Measurements from ENCODE around the gene ELP4.

Gene ELP4

GRCh38 chr11:31772412-31772811, 262.8 kb downstream of the ELP4 start:
- 93% methylated on average over 2 of the region's 2 CpGs for WGBS
- Histone ChIP-seq H3K27me3 (ENCODE audit: insufficient read depth, low read length) (no peaks in the 10 kb centered on the region), H3K36me3 (ENCODE audit: insufficient read depth, low read length) (no peaks in the 10 kb centered on the region), H3K4me3 (ENCODE audit: low read length) (no peak overlapping the region), H3K9ac (ENCODE audit: low read depth, low read length) (no peak overlapping the region), H3K27ac (ENCODE audit: low read depth, low read length) (no peak overlapping the region), H3K4me1 (ENCODE audit: insufficient read depth, low read length) (peaks cover 15% of the 10 kb centered on the region; the same call in 1 of the 2 replicates), H3K9me3 (ENCODE audit: insufficient read depth, low read depth, low read length) (peaks cover 3% of the 10 kb centered on the region; the same call in 1 of the 2 replicates)

- Histone ChIP-seq H3K4me1 (ENCODE audit: insufficient read depth, low read length) (no peaks in the 10 kb centered on the region), H3K4me3 (ENCODE audit: low read length) (no peak overlapping the region), H3K27ac (ENCODE audit: low read depth, low read length) (no peak overlapping the region), H3K36me3 (ENCODE audit: insufficient read depth, low read length) (no peaks in the 10 kb centered on the region), H3K9me3 (ENCODE audit: insufficient read depth, low read depth, low read length) (peaks cover 3% of the 10 kb centered on the region; the same call in 1 of the 2 replicates), H3K27me3 (ENCODE audit: insufficient read depth, low read length) (no peaks in the 10 kb centered on the region), H3K9ac (ENCODE audit: low read depth, low read length) (no peak overlapping the region)
- WGBS, result 93% methylated on average over 6 of the region's 6 CpGs
Measured at GRCh38 chr11:31779374-31779791, 269.8 kb downstream of the ELP4 start.

- no peak overlapping the region for H3K27ac ChIP-seq (ENCODE audit: low read depth, low read length)
- no peaks in the 10 kb centered on the region for H3K4me1 ChIP-seq (ENCODE audit: insufficient read depth, low read length)
- no peak overlapping the region for H3K9ac ChIP-seq (ENCODE audit: low read depth, low read length)
- H3K36me3 ChIP-seq (ENCODE audit: insufficient read depth, low read length), result no peaks in the 10 kb centered on the region
- H3K27me3 ChIP-seq (ENCODE audit: insufficient read depth, low read length), result no peaks in the 10 kb centered on the region
- H3K9me3 ChIP-seq (ENCODE audit: insufficient read depth, low read depth, low read length), result peaks cover 3% of the 10 kb centered on the region; the same call in 1 of the 2 replicates
- H3K4me3 ChIP-seq (ENCODE audit: low read length), result no peak overlapping the region
- WGBS, result 92% methylated on average over 4 of the region's 4 CpGs
Measured at GRCh38 chr11:31780078-31780477, 270.5 kb downstream of the ELP4 start.

GRCh38 chr11:31780480-31780971, 271.0 kb downstream of the ELP4 start:
- 87% methylated on average over 5 of the region's 5 CpGs for WGBS
- Histone ChIP-seq H3K4me3 (ENCODE audit: low read length) (no peak overlapping the region), H3K36me3 (ENCODE audit: insufficient read depth, low read length) (no peaks in the 10 kb centered on the region), H3K27me3 (ENCODE audit: insufficient read depth, low read length) (no peaks in the 10 kb centered on the region), H3K9ac (ENCODE audit: low read depth, low read length) (no peak overlapping the region), H3K27ac (ENCODE audit: low read depth, low read length) (no peak overlapping the region), H3K9me3 (ENCODE audit: insufficient read depth, low read depth, low read length) (peaks cover 3% of the 10 kb centered on the region; the same call in 1 of the 2 replicates), H3K4me1 (ENCODE audit: insufficient read depth, low read length) (no peaks in the 10 kb centered on the region)

- H3K27me3 ChIP-seq (ENCODE audit: insufficient read depth, low read length), result no peaks in the 10 kb centered on the region
- H3K9me3 ChIP-seq (ENCODE audit: insufficient read depth, low read depth, low read length), result peaks cover 1% of the 10 kb centered on the region; the same call in 1 of the 2 replicates
- H3K4me3 ChIP-seq (ENCODE audit: low read length), result no peak overlapping the region
- no peak overlapping the region for H3K9ac ChIP-seq (ENCODE audit: low read depth, low read length)
- no peak overlapping the region for H3K27ac ChIP-seq (ENCODE audit: low read depth, low read length)
- no peaks in the 10 kb centered on the region for H3K36me3 ChIP-seq (ENCODE audit: insufficient read depth, low read length)
- no peaks in the 10 kb centered on the region for H3K4me1 ChIP-seq (ENCODE audit: insufficient read depth, low read length)
- 93% methylated on average over 2 of the region's 2 CpGs for WGBS
Measured at GRCh38 chr11:31782257-31782656, 272.7 kb downstream of the ELP4 start.

- WGBS, result 86% methylated on average over 6 of the region's 6 CpGs
- no peak overlapping the region for H3K4me3 ChIP-seq (ENCODE audit: low read length)
- no peak overlapping the region for H3K9ac ChIP-seq (ENCODE audit: low read depth, low read length)
- H3K9me3 ChIP-seq (ENCODE audit: insufficient read depth, low read depth, low read length), result no peaks in the 10 kb centered on the region
- no peaks in the 10 kb centered on the region for H3K27me3 ChIP-seq (ENCODE audit: insufficient read depth, low read length)
- H3K27ac ChIP-seq (ENCODE audit: low read depth, low read length), result no peak overlapping the region
- H3K36me3 ChIP-seq (ENCODE audit: insufficient read depth, low read length), result no peaks in the 10 kb centered on the region
- H3K4me1 ChIP-seq (ENCODE audit: insufficient read depth, low read length), result peaks cover 5% of the 10 kb centered on the region; the same call in 1 of the 2 replicates
Measured at GRCh38 chr11:31783252-31783651, 273.7 kb downstream of the ELP4 start.

GRCh38 chr11:31784611-31785010, 275.0 kb downstream of the ELP4 start:
- no peak overlapping the region for H3K9ac ChIP-seq (ENCODE audit: low read depth, low read length)
- no peaks in the 10 kb centered on the region for H3K9me3 ChIP-seq (ENCODE audit: insufficient read depth, low read depth, low read length)
- WGBS, result no CpG with 5 or more reads among the region's 2 CpGs
- H3K27me3 ChIP-seq (ENCODE audit: insufficient read depth, low read length), result no peaks in the 10 kb centered on the region
- peaks cover 8% of the 10 kb centered on the region; the same call in 1 of the 2 replicates for H3K4me1 ChIP-seq (ENCODE audit: insufficient read depth, low read length)
- H3K4me3 ChIP-seq (ENCODE audit: low read length), result no peak overlapping the region
- no peak overlapping the region for H3K27ac ChIP-seq (ENCODE audit: low read depth, low read length)
- H3K36me3 ChIP-seq (ENCODE audit: insufficient read depth, low read length), result no peaks in the 10 kb centered on the region; the same call in 1 of the 2 replicates

GRCh38 chr11:31786996-31787685, 277.6 kb downstream of the ELP4 start:
- Histone ChIP-seq H3K4me3 (ENCODE audit: low read length) (no peak overlapping the region), H3K27ac (ENCODE audit: low read depth, low read length) (no peak overlapping the region), H3K9ac (ENCODE audit: low read depth, low read length) (no peak overlapping the region), H3K36me3 (ENCODE audit: insufficient read depth, low read length) (no peaks in the 10 kb centered on the region; the same call in 1 of the 2 replicates), H3K4me1 (ENCODE audit: insufficient read depth, low read length) (peaks cover 8% of the 10 kb centered on the region; the same call in 1 of the 2 replicates), H3K27me3 (ENCODE audit: insufficient read depth, low read length) (no peaks in the 10 kb centered on the region), H3K9me3 (ENCODE audit: insufficient read depth, low read depth, low read length) (no peaks in the 10 kb centered on the region)
- WGBS, result 82% methylated on average over 15 of the region's 16 CpGs

- Histone ChIP-seq H3K4me3 (ENCODE audit: low read length) (no peak overlapping the region), H3K27me3 (ENCODE audit: insufficient read depth, low read length) (peaks cover under 1% of the 10 kb centered on the region; the same call in 1 of the 2 replicates), H3K36me3 (ENCODE audit: insufficient read depth, low read length) (peaks cover 3% of the 10 kb centered on the region; the same call in 1 of the 2 replicates), H3K4me1 (ENCODE audit: insufficient read depth, low read length) (peaks cover 8% of the 10 kb centered on the region; the same call in 1 of the 2 replicates), H3K9me3 (ENCODE audit: insufficient read depth, low read depth, low read length) (no peaks in the 10 kb centered on the region), H3K27ac (ENCODE audit: low read depth, low read length) (no peak overlapping the region), H3K9ac (ENCODE audit: low read depth, low read length) (no peak overlapping the region)
- WGBS, result 81% methylated on average over 3 of the region's 3 CpGs
Measured at GRCh38 chr11:31788085-31788484, 278.5 kb downstream of the ELP4 start.

- 91% methylated on average over 7 of the region's 7 CpGs for WGBS
- H3K9me3 ChIP-seq (ENCODE audit: insufficient read depth, low read depth, low read length), result no peaks in the 10 kb centered on the region
- peaks cover 8% of the 10 kb centered on the region for H3K4me1 ChIP-seq (ENCODE audit: insufficient read depth, low read length)
- no peak overlapping the region for H3K27ac ChIP-seq (ENCODE audit: low read depth, low read length)
- peaks cover 25% of the 10 kb centered on the region for H3K27me3 ChIP-seq (ENCODE audit: insufficient read depth, low read length)
- peaks cover 3% of the 10 kb centered on the region; the same call in 1 of the 2 replicates for H3K36me3 ChIP-seq (ENCODE audit: insufficient read depth, low read length)
- H3K4me3 ChIP-seq (ENCODE audit: low read length), result no peak overlapping the region
- H3K9ac ChIP-seq (ENCODE audit: low read depth, low read length), result no peak overlapping the region
Measured at GRCh38 chr11:31790649-31791048, 281.1 kb downstream of the ELP4 start.

- Histone ChIP-seq H3K36me3 (ENCODE audit: insufficient read depth, low read length) (peaks cover 3% of the 10 kb centered on the region; the same call in 1 of the 2 replicates), H3K4me3 (ENCODE audit: low read length) (no peak overlapping the region), H3K27ac (ENCODE audit: low read depth, low read length) (no peak overlapping the region), H3K27me3 (ENCODE audit: insufficient read depth, low read length) (peaks cover 39% of the 10 kb centered on the region), H3K9me3 (ENCODE audit: insufficient read depth, low read depth, low read length) (no peaks in the 10 kb centered on the region), H3K9ac (ENCODE audit: low read depth, low read length) (no peak overlapping the region), H3K4me1 (ENCODE audit: insufficient read depth, low read length) (peaks cover 19% of the 10 kb centered on the region)
- WGBS, result 80% methylated on average over 2 of the region's 2 CpGs
Measured at GRCh38 chr11:31792036-31792435, 282.5 kb downstream of the ELP4 start.
